Measurements from ENCODE around the gene EGFR.

EGFR gene

DNA sequence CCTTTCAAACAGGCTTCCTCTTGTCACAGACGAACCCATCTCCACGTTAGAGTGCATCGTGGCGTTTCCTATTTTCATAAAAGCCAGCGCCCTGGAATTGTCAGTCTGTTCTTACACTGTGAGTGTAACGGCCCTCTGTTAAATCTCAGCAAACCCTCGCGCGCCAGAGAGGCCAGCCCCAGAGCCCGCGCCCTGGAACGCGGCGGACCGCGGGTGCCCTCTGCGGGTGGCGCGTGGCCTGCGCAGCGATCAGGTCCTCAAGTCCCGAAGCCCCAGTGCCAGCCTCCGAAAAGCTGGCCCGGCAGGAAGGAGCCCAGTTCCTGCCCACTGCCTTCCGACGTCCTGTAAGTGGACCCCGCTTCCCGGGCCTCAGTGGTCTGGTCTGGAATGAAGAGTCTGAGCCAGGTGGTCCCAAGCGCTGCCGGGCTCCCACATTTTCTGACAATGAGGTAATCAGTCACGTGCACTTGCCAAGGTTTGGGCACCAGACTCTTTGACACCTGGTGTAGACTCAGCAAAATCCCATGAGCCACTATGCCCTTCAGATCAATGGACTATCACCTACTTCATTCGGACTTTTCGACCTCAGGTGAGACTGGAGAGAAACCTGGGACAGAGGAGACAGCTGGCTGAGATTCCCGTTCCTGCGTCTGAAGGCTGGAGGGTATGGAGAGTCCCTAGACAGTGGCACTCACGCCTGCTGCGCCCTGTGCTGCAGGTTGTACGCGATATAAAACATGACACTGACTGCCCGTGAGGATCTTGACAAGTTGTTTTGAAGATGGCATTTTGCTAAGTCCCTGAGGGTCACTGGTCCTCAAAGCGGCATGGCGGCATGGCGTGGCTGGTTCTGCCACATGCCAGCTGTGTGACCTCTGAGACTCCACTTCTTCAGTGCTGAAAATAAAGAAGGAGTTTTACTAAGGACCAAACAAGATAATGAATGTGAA lies 237.0 kb downstream of the EGFR start:
- TF ChIP-seq, protein P1, sequence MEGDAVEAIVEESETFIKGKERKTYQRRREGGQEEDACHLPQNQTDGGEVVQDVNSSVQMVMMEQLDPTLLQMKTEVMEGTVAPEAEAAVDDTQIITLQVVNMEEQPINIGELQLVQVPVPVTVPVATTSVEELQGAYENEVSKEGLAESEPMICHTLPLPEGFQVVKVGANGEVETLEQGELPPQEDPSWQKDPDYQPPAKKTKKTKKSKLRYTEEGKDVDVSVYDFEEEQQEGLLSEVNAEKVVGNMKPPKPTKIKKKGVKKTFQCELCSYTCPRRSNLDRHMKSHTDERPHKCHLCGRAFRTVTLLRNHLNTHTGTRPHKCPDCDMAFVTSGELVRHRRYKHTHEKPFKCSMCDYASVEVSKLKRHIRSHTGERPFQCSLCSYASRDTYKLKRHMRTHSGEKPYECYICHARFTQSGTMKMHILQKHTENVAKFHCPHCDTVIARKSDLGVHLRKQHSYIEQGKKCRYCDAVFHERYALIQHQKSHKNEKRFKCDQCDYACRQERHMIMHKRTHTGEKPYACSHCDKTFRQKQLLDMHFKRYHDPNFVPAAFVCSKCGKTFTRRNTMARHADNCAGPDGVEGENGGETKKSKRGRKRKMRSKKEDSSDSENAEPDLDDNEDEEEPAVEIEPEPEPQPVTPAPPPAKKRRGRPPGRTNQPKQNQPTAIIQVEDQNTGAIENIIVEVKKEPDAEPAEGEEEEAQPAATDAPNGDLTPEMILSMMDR (IDR thresholded peaks at IDR 0.05; ENCODE audit: borderline replicate concordance, insufficient read depth, low read depth, low read length): peak; percentile 94
- peak overlapping the region; percentile 47 for H3K4me3 ChIP-seq (ENCODE audit: low read depth, low read length)

DNA sequence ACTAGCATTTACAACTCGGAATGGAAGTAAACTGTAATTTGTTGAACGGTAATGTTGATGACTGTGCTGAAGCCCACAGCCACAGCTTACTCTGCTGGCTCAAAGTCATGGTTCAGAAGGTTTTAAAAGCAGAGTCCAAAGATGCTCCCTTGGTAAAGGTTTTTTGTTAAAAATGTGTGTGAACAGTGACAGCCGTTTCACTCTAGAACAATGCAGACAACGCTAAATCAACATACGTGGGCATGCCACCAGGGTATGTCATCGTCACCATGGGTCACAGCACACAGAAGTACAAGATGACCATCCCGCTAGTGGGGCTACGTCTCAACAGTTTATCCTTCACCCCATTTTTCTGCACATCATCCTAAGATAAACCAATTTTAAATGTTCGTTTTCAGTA lies 239.8 kb downstream of the EGFR start:
- H3K4me3 ChIP-seq (ENCODE audit: low read depth, low read length): no peak overlapping the region

DNA sequence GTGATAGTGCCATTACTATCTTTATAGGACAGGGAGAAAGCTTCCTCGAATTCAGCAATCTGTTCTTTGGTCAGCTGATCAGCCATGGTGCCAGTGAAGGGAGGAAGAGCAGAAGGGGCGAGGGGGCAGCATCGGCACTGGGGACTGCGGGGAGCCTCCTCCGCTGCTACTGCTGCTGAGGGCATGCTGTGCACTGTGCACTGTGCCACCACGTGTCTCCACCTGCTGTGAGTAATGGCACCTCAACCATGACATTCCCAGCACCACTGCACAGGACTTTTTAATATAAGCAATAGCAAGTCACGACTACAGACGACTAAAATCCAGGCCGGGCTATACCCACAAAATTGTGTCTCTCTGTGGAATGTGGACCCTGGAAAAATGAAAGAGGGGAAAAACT lies 241.4 kb downstream of the EGFR start:
- TF ChIP-seq, protein P1 (IDR thresholded peaks at IDR 0.05; ENCODE audit: borderline replicate concordance, insufficient read depth, low read depth, low read length): no peak
- H3K4me3 ChIP-seq (ENCODE audit: low read depth, low read length): no peak overlapping the region

More for the DNA sequence above, 239.8 kb downstream of the EGFR start:
- TF ChIP-seq, protein P1 (IDR thresholded peaks at IDR 0.05; ENCODE audit: borderline replicate concordance, insufficient read depth, low read depth, low read length): no peak

DNA sequence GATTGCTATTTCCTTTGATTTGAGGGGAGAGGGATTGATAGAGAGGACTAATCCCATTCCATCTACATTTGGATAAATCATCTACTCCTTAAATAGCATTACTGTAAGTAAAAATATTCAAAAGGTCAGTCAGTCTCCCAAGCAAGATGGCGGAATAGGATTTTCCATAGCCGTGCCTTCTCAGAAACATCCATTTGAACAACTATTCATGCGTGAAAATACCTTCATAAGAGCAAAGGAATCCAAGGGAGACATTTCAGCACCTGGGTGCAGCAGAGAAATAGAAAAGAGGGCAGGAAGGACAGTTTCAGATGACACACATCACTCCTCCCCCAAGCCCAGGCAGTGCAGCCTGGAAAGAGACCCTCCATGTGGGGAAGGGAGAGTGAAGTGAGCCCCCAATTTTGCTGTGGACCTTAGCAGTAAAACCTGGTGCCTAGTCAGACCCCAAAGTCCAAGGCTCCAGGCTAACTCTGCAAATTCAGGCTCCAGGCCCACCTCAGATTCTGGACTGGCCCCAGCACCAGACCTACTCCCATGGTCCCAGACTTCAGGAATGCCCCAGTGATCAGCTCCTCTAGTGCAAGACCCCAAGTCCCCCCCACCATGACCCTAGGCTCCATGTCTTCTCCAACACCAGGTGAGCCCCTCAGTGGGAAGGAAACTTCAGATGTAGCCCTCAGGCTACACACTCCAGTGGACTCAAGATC lies 242.0 kb downstream of the EGFR start:
- TF ChIP-seq, protein P1 (IDR thresholded peaks at IDR 0.05; ENCODE audit: borderline replicate concordance, insufficient read depth, low read depth, low read length): no peak
- no peak overlapping the region for H3K4me3 ChIP-seq (ENCODE audit: low read depth, low read length)

Measured in GM12875 (cell line).